Stimulated activated CD4-positive, alpha-beta T cell treated with anti-CD3 and anti-CD28 coated beads, Interleukin-12 subunit alpha, Interleukin-12 subunit beta, amount 100 ng/mL, for 24 hours (primary cell): ENCODE measurements around the gene RPL36.

Source experiments
- DNase-seq, 2 experiments: peaks; one replicate each; pipeline ENCODE4 v3.0.0-alpha.2; 2020; ENCODE audit warnings: low read depth in 2 of 2

The RPL36 gene

DNA sequence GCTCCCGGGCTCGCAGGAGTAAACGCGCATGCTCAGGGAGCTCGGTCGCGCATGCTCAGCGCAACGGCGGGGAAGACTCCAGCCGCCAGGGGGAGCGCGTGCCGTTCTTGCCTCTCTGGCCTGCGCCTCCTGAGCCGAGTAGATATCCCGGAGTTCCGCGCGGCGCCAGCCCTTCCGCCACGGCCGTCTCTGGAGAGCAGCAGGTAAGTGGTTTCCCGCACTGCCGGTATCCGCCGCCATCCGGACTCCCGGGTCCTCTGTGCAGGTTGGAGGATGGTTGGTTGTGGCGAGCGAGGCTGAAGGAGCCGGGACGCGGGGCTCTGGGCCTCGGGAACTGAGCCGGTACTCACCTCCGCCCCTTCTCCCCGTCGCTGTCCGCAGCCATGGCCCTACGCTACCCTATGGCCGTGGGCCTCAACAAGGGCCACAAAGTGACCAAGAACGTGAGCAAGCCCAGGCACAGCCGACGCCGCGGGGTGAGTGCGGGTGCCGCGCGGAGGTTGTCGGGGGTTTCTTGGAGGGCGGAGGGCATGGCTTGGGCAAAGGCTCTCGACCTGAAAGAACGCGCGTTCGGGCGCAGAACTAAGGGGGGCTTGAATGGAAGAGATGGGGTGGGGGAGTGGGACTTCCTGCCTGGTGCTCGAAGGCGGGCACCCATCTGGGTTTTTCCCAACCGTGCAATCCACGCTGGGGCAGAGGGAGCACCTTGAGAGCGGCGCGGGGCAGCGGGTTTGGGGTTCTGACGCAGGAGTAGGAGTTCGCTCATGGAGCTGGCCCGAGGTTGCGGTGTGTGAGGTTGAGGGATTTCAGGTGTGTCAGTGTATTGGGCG, at the start of gene RPL36:
Gene RPL36, plus strand, starts transcription at position 171 of the 830 bp plus-strand sequence. Its CDS starts 213 bp downstream, at position 384.
- DNase-seq = peak; percentile 98 to 99

DNA sequence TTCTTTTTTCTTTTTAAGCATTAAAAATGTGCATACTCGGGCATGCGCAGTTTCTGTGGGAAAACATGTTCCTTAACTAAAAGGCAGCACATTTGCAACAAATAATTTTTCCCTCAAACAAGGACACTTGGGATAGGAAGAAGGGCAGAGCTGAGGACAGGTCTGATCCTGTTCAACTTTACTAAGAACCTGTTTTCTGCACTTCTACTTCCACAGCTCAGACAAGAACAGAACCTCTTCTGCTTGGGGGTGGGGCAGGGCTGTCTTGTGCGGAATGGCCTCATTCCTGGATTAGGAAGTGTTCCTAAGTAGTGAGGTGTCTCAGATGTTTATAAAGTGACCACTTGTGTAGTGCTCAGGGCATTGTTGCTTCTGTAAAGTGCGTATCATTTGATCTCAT, 48.9 kb upstream of the RPL36 start:
- no peak for DNase-seq

DNA sequence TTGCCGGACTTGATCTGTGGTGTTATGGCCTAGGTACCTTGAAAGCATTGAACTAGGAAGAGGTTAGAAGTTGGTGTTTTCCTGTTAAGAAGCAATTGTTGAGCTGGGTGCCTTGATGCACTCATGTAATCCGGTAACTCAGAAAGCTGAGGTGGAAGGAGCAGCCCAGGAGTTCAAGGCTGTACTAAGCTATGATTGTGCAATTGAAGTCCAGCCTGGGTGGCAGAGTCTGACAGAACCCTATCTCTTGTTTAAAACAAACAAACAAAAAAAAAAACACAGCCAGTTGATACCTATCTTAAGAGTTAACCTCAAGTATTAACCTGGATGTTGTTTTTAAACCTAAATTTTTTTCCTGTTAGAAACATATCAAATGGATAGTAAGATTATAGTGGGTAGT, 47.9 kb upstream of the RPL36 start:
- DNase-seq = no peak

DNA sequence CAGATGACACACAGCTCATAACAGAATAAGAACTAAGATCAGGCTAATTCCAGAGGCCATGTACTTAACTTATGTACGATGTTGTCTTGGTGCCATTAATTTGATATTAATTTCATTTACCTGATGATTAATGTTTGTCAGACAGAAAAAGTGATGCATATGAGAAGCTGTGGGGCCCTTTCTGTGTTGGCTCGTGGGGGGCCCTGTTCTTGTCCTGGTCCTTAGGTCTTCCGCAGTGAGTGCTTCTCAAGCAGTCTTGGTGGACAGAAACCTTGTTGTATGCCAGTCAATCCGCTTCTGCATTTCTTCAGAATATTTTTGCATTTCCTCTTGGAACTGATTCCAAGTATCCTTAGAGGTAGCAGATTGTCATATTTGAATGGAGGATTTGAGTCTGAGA, 47.0 kb upstream of the RPL36 start:
- DNase-seq = no peak

DNA sequence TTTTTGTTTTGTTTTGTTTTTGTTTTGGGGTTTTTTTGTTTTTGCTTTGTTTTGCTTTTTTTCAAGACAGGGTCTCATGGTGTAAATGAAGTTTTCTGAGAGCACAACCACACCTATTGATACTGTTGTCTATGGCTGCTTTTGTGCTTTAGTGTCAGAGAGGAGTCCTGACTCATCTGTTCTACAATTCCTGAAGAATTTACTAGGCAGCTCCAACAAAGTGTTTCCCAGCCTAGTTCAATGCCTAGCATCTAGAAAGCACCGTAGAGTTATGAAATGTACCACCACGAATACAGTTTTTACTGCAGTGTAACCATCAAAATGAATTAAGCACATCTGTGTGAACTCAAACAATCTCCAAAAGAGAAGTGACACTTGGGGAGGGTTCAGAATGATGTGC, 46.1 kb upstream of the RPL36 start:
- DNase-seq = no peak

DNA sequence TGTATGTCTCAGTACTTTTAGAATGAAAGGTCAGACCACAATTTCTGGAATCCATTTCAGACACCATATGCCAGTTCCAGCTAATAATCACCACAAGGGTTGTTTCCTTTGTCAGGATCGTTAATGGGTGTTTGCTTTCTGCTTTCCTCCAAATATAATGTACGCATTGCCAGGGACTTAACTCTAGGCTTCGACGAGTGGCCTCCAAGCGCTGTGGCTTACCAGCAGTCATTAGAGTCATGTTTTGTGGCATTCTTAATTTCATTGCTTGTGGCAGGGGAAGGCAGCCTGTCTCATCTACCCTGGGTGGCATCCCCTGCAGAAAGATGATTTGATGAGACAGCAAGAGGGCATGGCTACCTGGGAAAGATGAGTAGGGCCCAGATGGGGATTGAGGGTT, 44.7 kb upstream of the RPL36 start:
- no peak for DNase-seq

DNA sequence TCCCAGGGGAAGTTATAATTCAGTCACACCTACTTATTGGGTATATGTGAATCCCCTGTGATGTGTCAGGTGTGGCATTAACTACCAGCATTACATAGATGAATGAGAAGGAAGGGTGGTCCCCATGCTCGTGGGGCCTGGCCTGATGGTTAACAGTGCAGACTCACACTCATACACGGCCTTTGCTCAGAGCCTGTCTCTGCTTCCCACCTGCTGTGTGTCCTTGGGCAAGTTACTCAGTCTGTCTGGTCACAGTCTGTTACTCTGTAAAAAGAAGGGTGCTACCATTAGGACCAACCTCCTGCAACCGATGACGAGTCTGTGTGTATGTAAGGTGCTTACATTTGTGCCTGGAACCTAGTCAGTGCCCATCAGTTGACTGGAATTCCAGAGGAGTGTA, 43.4 kb upstream of the RPL36 start:
- no peak for DNase-seq

DNA sequence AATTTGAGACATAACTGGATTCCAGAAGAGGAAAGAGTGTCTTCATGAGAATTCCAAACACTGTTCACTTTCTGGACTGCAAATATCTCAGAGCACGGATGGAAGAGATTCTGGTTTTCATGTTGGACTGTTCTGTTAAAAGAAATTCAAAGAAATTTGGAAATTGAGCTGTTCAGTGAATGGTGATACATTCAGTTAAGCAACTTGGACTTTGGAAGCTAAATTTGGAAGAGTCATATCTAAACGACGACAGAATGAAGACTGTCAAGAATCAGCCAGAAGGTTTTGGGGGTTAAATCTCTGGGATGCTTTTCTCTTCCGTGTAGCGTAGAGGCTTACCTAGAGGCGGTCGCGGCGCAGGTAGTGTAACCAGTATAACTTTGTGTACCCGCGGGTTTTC, 41.6 kb upstream of the RPL36 start:
- DNase-seq = no peak

DNA sequence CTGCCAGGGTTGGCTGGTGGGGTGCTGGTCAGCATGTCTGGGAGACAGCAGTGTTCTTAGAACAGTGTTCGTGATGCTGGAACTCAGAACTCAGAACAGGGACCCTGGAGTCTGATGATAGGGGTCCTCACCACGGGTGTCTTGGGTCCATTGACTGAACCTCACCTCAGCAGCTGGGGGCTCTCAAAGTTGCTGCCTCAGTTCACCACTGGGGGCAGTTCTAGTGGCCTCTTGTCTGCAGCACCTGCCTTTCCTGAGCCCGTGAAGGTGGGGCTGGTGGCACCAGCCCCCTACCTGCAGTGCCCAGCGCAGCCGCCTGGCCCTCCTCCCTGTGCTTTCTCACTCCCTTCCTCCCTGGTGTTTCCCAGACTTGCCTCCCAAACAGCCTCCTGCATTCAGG, 38.7 kb upstream of the RPL36 start:
- no peak for DNase-seq

DNA sequence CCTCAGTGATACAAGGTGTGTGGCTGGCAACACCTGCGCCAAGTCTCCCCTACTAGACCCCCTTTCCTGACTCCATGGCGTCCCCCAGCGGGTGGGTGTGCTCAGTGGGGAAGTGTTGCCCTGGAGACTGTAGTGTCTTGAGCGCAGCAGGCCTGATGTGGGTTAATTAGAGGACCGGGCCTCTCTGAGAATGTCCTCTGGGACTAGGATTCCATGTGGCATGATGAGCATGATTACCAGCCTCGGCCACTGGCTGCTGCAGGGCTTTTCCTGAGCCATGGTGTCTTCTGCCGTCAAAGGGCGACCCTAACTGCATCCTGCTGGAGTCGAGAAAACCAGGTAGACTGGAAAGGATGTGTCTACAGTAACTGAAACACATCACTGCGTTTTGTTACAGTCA, 37.8 kb upstream of the RPL36 start:
- DNase-seq = no peak

DNA sequence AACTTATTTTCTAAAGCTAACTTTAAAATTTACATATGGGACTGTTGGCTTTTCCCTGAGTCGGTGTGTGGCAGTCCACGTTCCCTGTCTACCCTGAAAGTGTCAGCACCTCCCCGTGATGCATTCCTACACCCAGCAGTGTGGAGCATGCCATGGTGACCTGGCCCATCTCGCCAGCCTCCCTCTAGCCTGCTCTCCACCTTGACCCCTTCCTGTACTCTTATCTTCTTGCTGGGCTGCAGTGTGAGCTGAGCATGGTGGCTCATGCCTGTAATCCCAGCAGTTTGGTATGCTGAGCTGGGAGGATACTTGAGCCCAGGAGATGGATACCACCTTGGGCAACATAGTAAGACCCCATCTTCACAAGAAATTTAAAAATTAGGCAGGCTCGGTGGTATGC, 35.2 kb upstream of the RPL36 start:
- no peak for DNase-seq

DNA sequence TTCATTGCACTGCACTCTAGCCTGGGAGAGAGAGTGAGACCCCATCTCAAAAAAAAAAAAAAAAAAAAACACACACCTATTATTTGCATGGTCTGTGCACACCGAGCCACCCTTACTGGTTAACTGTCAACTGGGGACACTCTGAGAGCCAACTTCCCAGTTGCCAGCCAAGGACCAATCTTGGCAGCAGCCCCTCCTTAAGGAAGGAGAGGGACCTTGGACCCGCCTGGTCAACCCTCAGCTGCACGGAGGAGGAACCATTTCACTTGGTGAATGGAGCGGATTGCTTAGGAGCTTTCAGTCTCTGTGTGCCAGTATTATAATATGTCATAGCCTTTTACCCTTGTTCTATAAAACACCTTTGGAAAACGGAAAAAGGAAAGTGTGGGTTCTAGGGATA, 34.7 kb upstream of the RPL36 start:
- DNase-seq = no peak

DNA sequence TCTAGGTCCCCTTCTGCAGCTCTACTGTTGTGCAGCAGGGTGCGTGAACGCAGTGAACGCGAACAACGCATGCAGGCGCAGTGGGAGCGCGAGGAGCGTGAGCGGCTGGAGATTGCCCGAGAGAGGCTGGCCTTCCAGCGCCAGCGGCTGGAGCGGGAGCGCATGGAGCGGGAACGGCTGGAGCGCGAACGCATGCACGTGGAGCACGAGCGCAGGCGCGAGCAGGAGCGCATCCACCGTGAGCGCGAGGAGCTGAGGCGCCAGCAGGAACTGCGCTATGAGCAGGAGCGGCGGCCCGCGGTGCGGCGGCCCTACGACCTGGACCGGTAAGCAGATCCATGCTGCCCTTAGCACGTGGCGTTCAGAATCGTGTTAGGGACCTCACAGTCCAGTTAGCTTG, 28.6 kb upstream of the RPL36 start:
- DNase-seq = no peak

DNA sequence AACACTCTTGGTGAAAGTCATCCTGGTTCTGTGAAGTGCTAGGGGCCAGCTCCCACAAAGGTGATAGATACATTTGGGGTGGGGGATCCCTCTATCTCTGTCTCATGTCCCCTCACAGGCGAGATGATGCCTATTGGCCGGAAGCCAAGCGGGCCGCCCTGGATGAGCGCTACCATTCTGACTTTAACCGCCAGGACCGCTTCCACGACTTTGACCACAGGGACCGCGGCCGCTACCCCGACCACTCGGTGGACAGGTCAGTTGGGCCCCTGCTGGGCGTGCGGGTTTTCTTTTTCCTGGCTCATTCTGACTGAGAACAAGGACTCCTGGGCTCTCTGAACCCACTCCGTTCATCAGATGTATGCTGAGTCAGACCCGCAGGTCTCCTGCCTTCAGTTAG, 26.2 kb upstream of the RPL36 start:
- DNase-seq = no peak

DNA sequence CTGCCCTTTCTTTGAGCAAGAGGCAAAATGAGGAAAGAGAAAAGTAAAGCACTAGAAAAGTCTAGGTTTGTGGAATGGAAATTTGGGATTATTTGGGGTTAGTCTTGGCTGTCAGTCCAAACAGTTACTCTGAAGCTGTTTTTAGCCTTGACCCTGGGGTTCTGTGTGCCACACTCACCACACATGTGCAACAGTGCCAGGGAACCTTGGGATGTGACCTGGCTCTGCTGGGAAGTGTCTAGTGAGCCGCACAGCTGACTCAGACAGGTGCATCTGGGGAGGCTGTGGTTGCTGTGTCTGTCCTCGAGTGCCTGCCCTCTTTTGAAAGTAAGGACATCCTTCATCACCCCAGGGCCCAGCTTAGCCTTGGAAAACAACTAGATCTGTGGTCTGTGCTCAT, 25.6 kb upstream of the RPL36 start:
- DNase-seq = no peak

DNA sequence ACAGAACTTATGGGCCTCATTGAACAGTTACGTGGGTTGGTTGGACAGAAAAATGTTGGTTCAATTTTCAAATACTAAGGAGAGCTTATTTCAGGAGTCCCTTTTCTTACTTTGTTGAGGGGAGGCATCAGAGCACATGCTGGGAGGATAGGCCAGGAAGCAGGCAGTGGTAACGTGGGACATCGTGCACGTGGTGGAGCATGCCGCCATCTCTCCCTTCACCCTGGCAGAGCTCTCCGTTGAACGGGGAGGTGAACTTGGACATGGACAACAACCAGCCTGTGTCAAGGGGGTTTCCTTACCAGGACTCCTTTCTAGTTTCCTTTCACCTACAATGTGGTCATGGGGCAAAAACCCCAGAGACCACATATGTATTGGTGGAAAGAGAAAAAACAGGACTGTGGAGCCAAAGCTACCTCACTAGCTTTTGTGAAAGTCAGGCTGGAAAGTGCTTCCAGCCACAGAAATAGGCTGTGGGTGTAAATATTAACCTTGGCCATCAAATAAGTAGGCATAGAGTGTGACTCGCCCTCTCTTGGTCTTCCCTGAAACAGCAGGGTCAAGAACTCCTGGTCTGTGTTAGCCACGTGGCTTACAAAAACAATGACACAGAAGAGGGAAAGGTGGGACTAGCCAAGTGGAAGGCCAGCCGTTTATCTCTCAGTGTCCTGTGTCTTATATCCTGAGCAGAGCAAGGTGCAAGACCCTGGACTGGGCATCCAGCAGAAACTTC, 24.1 kb upstream of the RPL36 start:
- DNase-seq = no peak

DNA sequence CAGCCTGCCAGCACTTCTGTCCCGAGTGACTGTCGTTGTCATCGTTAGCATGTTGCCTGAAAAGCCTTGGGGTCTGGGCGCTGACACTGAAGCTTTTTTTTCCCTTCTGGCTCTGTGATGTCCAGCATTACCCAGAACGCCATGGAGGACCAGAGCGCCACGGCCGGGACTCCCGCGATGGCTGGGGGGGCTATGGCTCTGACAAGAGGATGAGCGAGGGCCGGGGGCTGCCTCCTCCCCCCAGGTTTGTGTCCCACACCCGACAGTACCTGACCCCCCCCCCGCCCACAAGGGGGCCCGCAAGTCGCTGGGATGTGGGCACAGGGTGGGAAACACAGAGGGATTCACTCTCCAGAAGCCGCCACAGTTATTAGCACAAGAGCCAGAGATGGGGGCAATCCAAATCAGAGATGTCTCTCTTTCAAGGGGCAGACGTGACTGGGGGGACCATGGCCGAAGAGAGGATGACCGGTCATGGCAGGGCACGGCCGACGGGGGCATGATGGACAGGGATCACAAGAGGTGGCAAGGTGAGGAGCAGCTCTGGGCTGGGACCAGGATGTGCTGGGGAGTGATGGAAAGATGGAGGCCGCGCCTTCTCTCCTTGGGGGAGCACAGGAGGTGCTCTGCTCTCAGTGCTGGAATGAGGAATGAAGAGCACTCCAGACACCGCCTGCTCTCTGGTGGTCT, 23.0 kb upstream of the RPL36 start:
- DNase-seq = no peak

DNA sequence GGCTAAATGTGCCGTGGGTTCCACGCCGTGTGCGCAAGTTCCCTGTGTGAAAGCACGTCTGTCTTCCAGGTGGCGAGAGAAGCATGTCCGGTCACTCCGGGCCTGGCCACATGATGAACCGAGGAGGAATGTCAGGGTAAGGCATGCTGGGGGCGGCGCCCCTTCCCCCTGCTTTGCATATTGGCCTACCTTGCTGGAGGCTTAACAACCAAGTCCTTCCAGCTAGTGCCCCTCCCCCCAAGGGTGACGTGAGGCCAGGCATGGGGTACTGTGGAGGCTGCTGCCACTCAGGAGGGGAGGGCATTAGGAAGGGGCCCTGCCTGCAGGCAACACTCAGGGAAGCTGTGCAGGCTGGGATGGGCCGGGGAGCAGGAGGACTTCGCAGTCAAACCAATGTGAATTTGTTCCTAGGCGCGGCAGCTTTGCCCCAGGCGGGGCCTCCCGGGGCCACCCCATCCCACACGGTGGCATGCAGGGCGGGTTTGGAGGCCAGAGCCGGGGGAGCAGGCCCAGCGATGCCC, 22.3 kb upstream of the RPL36 start:
- DNase-seq = no peak

DNA sequence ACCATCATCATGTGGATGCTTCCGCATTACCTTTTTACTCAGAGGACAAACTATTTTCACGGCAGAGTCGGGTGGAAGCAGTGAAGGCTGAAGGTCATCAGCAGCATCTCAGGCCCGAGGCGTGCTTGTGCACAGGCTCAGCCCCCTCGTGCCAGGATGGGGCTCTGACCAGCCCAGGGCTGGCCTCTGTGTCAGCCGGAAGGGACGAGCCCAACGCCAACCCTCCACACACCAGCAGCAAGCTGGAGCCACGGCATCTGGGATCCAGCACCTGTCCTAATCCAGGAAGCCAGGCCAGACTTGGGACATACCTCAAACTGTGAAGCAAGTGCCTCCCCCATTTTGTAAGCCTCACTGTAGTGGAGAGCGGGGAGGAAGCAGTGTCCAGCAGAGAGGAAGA, 20.9 kb upstream of the RPL36 start:
- no peak for DNase-seq

DNA sequence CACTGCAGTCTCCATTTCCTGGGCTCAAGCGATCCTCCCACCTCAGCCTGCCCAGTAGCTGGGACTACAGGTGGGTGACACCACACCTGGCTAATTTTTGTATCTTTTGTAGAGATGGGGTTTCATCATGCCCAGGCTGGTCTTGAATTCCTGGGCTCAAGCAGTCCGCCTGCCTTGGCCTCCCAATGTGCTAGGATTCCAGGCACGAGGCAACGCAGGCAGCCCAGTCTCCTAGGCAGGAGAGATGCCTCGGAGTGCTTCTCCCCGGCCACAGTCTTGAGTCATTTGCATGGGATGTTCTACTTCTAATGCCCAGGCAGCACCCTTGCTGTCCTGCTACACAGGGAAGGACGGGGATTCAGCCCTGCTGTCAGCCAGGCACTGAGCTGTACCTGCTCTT, 18.5 kb upstream of the RPL36 start:
- no peak for DNase-seq

DNA sequence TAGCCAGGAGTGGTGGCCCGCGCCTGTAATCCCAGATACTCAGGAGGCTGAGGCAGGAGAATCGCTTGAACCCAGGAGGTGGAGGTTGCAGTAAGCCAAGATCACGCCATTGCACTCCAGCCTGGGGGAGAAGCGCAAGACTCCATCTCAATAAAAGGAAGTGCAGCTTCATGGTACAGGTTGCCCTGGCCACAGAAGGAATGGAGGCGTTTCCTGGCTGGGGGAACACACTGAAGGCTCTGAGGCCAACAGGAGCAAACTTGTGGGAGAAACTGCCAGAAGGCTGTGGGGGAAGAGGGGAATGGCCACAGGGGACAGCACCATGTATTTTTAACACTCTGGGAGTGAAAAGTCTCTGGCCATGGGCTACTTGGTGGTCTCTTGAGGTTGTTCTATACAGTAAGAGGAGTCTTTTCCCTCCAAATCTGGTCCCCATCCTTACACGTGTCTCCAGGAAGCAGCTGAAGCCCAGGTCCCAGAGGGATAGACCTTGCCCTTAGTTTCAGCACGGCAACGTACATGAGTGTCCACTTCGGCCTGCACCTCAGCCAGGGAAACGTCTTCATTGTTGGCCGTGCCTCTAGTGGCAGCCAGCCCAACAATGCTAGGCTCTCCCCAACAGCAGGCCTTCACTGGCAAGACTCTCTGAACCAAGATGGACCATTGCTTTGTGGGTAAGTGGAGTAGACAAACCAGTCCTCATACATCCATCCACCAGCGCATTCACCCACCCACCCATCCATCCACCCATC, 17.2 kb upstream of the RPL36 start:
- DNase-seq = no peak

DNA sequence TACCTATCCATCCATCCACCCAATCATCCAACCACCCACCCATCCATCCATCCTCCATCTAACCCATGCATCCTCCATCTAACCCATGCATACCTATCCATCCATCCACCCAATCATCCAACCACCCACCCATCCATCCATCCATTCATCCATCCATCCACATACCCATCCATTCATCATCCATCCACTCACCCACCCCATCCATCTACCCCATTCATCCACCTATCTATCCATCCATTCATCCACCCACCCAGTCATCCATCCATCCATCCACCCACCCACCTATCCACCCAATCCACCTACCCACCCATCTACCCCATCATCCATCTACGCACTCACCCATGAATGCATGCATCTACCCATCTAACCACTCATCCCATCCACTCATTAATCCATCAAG, 16.3 kb upstream of the RPL36 start:
- no peak for DNase-seq
